Loucy (cell line): ENCODE data around the gene MED31.
"Not testable (repeated sequence)": the region's sequence is repeated elsewhere in the genome, so short reads cannot be mapped to it uniquely, and the experiment has no call there.

Experiments
- H2AFZ ChIP-seq: fragments of 200-600 bp; sonication (generic); 2 replicates; pipeline ENCODE4 v1.6.0; 2016; ENCODE audit warnings: antibody characterized with exemption, mild to moderate bottlenecking, low read length, moderate library complexity
- H3F3A ChIP-seq: fragments of 200-600 bp; 2 replicates; pipeline ENCODE4 v1.6.0; 2016; ENCODE audit warnings: antibody characterized with exemption, low read depth, mild to moderate bottlenecking
- H3K27me3 ChIP-seq: fragments of 200-600 bp; sonication (generic); 2 replicates; pipeline ENCODE4 v1.6.1; 2014; ENCODE audit warnings: low read length, mild to moderate bottlenecking; ENCODE audit not compliant: insufficient read depth, poor library complexity, severe bottlenecking
- H3K36me3 ChIP-seq: fragments of 200-600 bp; sonication (generic); 2 replicates; pipeline ENCODE4 v1.6.1; 2016; ENCODE audit warnings: low read length; ENCODE audit not compliant: insufficient read depth
- H3K4me1 ChIP-seq: fragments of 200-600 bp; sonication (generic); 2 replicates; pipeline ENCODE4 v1.5.1; 2014; ENCODE audit warnings: low read length, mild to moderate bottlenecking; ENCODE audit not compliant: insufficient read depth, poor library complexity, severe bottlenecking
- H3K4me2 ChIP-seq: fragments of 200-600 bp; sonication (generic); 2 replicates; pipeline ENCODE4 v1.6.0; 2014; ENCODE audit warnings: antibody characterized with exemption, low read length, low read depth, mild to moderate bottlenecking; ENCODE audit not compliant: poor library complexity, severe bottlenecking
- H3K4me3 ChIP-seq: fragments of 200-600 bp; sonication (generic); 2 replicates; pipeline ENCODE4 v1.5.1; 2014; ENCODE audit warnings: low read length, mild to moderate bottlenecking, mixed read lengths; ENCODE audit not compliant: poor library complexity, severe bottlenecking
- H3K79me2 ChIP-seq: fragments of 200-600 bp; sonication (generic); 2 replicates; pipeline ENCODE4 v1.6.1; 2014; ENCODE audit warnings: low read length; ENCODE audit not compliant: insufficient read depth
- H3K9ac ChIP-seq: fragments of 200-600 bp; sonication (generic); 2 replicates; pipeline ENCODE4 v1.6.0; 2014; ENCODE audit warnings: mild to moderate bottlenecking, low read depth, low read length, moderate library complexity; ENCODE audit not compliant: poor library complexity, severe bottlenecking
- H3K9me2 ChIP-seq: fragments of 200-600 bp; sonication (generic); replicated peaks from 2 replicates; pipeline ENCODE4 v1.6.1; 2016; ENCODE audit warnings: low read depth, low read length, mixed read lengths
- H3K9me3 ChIP-seq: fragments of 200-600 bp; sonication (generic); 2 replicates; pipeline ENCODE4 v1.6.1; 2014; ENCODE audit warnings: mild to moderate bottlenecking, antibody characterized with exemption, low read length, low read depth; ENCODE audit not compliant: insufficient read depth
- H4K20me1 ChIP-seq: fragments of 200-600 bp; sonication (generic); 2 replicates; pipeline ENCODE4 v1.6.0; 2014; ENCODE audit warnings: antibody characterized with exemption, low read length, mild to moderate bottlenecking; ENCODE audit not compliant: insufficient read depth, poor library complexity, severe bottlenecking
- EZH2phosphoT487 ChIP-seq: fragments of 200-600 bp; IDR thresholded peaks from 2 replicates; pipeline ENCODE4 v1.6.1; 2018; ENCODE audit warnings: antibody characterized with exemption, mild to moderate bottlenecking, moderate library complexity, borderline replicate concordance
- TF ChIP-seq, protein P1 (sequence below): fragments of 200-600 bp; sonication (generic); conservative IDR thresholded peaks from 2 replicates; pipeline ENCODE4 v1.5.1; 2014; ENCODE audit warnings: mild to moderate bottlenecking, antibody characterized with exemption, low read length

MED31 gene

DNA sequence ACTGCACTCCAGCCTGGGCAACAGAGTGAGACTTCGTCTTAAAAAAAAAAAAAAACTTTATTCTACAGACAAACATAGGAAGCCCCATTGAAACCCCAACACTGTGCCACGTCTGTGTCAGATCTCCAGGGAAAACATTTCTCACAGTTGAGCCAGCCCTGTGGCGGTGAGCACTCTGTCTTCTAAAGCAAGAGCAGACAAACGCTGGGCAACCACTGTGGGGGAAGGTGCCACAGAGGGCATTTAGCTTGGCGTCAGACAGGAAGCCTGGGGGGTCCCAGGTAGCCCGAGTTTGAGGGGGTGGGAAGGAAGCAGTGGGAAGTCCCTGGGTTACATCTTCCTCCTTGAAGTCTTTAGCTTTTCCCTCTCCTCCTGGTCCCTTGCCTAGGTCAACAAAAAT is 16.1 kb upstream of the MED31 start:
- Histone ChIP-seq H3K4me3 (no peak overlapping the region), H3K4me2 (no peak overlapping the region), H2AFZ (no peak overlapping the region), H3K79me2 (no peaks in the 10 kb centered on the region), H3K9ac (no peak overlapping the region), H3K9me3 (no peaks in the 10 kb centered on the region), H4K20me1 (no peaks in the 10 kb centered on the region), H3K9me2 (no peaks in the 10 kb centered on the region), H3K36me3 (no peaks in the 10 kb centered on the region), H3K27me3 (no peaks in the 10 kb centered on the region), H3F3A (no peaks in the 10 kb centered on the region), H3K4me1 (peaks cover 5% of the 10 kb centered on the region)
- TF ChIP-seq, protein P1, sequence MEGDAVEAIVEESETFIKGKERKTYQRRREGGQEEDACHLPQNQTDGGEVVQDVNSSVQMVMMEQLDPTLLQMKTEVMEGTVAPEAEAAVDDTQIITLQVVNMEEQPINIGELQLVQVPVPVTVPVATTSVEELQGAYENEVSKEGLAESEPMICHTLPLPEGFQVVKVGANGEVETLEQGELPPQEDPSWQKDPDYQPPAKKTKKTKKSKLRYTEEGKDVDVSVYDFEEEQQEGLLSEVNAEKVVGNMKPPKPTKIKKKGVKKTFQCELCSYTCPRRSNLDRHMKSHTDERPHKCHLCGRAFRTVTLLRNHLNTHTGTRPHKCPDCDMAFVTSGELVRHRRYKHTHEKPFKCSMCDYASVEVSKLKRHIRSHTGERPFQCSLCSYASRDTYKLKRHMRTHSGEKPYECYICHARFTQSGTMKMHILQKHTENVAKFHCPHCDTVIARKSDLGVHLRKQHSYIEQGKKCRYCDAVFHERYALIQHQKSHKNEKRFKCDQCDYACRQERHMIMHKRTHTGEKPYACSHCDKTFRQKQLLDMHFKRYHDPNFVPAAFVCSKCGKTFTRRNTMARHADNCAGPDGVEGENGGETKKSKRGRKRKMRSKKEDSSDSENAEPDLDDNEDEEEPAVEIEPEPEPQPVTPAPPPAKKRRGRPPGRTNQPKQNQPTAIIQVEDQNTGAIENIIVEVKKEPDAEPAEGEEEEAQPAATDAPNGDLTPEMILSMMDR = no peak
- TF ChIP-seq EZH2phosphoT487 = no peak

DNA sequence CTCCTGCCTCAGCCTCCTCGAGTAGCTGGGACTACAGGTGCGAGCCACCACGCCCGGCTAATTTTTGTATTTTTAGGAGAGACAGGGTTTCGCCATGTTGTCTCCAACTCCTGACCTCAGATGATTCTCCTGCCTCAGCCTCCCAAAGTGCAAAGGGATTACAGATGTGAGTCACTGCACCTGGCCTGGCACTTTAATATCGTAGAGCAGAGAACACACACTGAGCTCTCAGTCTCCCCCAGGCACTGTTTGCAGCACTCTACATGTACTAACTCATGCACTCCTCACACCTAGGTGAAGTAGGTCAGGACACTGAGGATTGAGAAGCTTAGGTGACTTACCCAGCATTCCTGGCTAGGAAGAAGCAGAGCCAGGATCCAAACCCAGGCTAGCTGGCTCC is 15.2 kb upstream of the MED31 start:
- Histone ChIP-seq H3K4me1 (peaks cover 5% of the 10 kb centered on the region), H3K9me2 (no peaks in the 10 kb centered on the region), H3K9me3 (no peaks in the 10 kb centered on the region), H3K4me2 (no peak overlapping the region), H3K79me2 (no peaks in the 10 kb centered on the region), H3K9ac (no peak overlapping the region), H3K27me3 (no peaks in the 10 kb centered on the region), H4K20me1 (no peaks in the 10 kb centered on the region), H2AFZ (no peak overlapping the region), H3K4me3 (no peak overlapping the region), H3K36me3 (no peaks in the 10 kb centered on the region), H3F3A (no peaks in the 10 kb centered on the region)
- no peak for TF ChIP-seq EZH2phosphoT487

DNA sequence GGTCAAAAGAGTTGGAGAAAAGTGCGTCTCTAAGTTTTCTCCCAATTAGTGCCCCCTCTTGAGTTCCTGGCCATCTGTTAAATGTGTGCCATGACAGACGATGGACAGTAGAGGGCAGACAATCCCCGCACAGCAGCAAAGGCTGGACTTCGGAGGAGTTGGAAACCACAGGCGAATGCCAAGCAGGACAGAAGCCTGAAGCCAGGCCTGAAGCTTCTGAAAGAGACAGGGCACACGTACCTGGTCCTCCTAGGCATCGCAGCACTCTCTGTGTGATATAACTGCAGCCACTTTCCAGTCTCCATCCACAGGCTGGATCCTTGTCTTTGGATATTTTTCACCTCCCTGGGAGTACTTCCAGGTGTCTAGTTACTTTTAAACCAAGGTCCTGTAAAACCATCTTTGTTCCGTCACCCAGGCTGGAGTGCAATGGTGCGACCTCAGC is 14.7 kb upstream of the MED31 start:
- no peak overlapping the region for H3K4me2 ChIP-seq
- H3K9ac ChIP-seq = no peak overlapping the region
- H3K36me3 ChIP-seq = no peaks in the 10 kb centered on the region
- peaks cover 5% of the 10 kb centered on the region for H3K4me1 ChIP-seq
- H3K4me3 ChIP-seq = no peak overlapping the region
- no peak for TF ChIP-seq EZH2phosphoT487
- TF ChIP-seq, protein P1 = peak; percentile 91
- no peaks in the 10 kb centered on the region for H3K27me3 ChIP-seq
- H3K9me2 ChIP-seq = no peaks in the 10 kb centered on the region
- H2AFZ ChIP-seq = no peak overlapping the region
- H3K9me3 ChIP-seq = no peaks in the 10 kb centered on the region
- no peaks in the 10 kb centered on the region for H4K20me1 ChIP-seq
- H3K79me2 ChIP-seq = no peaks in the 10 kb centered on the region
- no peaks in the 10 kb centered on the region for H3F3A ChIP-seq

DNA sequence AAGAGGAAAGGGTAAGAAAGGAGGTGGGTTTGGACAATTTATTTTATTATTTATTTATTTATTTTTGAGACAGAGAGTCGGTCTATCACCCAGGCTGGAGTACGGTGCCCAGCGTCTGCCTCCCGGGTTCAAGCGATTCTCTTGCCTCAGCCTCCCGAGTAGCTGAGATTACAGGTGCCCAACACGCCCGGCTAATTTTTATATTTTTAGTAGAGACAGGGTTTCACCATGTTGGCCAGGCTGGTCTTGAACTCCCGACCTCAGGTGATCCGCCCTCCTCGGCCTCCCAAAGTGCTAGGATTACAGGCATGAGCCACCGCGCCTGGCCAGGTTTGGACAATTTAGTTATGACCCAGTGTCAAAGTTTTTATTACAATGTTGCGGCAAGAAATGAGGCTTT is 11.8 kb upstream of the MED31 start:
- H3K9ac ChIP-seq, H3K9me3 ChIP-seq, H3K27me3 ChIP-seq, H2AFZ ChIP-seq, H3K4me1 ChIP-seq, H3F3A ChIP-seq, H3K36me3 ChIP-seq, H4K20me1 ChIP-seq, H3K9me2 ChIP-seq, H3K79me2 ChIP-seq, H3K4me3 ChIP-seq, H3K4me2 ChIP-seq: not testable (repeated sequence)
